A673 (cell line): Measurements from ENCODE around the gene DYNC1LI1. TPM values are rescaled to one million over a fixed set of nuclear protein-coding genes. Genes with fewer than 3 reads are reported as not detected.

Experiments
- BruUV-seq: library from RNA; stranded (reverse); fragments of 400-500 nt; replicated peaks from 2 replicates; lab custom pipeline; 2021; lab: Mats Ljungman, UMichigan
- CTCF ChIA-PET: fragments of 300-600 bp; sonication (Branson Sonifier 250); formaldehyde crosslinking; loops from one replicate; lab custom pipeline; 2022; ENCODE audit warnings: antibody characterized with exemption; lab: Charles Lee
- POLR2A ChIA-PET: fragments of 300-600 bp; sonication (Branson Sonifier 250); formaldehyde crosslinking; loops from one replicate; lab custom pipeline; 2022; ENCODE audit warnings: antibody characterized with exemption; ENCODE audit not compliant: low non-redundant PET; lab: Charles Lee
- DNase-seq: peaks from one replicate; pipeline ENCODE4 v3.0.0-alpha.2; 2015; ENCODE audit warnings: low spot score
- H3K27ac ChIP-seq: fragments of 200-600 bp; sonication (generic); 2 replicates; pipeline ENCODE4 v1.5.1; 2016; ENCODE audit warnings: mixed run types, low read depth, mild to moderate bottlenecking, mixed read lengths, antibody characterized with exemption, low read length; ENCODE audit not compliant: poor library complexity, severe bottlenecking
- H3K27me3 ChIP-seq: fragments of 200-600 bp; sonication (generic); replicated peaks from 2 replicates; pipeline ENCODE4 v1.6.1; 2017; ENCODE audit warnings: mixed run types, low read depth, mild to moderate bottlenecking, mixed read lengths, antibody characterized with exemption, low read length; ENCODE audit not compliant: insufficient read depth, poor library complexity
- H3K36me3 ChIP-seq: fragments of 200-600 bp; sonication (generic); 2 replicates; pipeline ENCODE4 v1.6.1; 2016; ENCODE audit warnings: mixed run types, mild to moderate bottlenecking, mixed read lengths, antibody characterized with exemption, low read length; ENCODE audit not compliant: insufficient read depth, poor library complexity, severe bottlenecking
- H3K4me1 ChIP-seq: fragments of 200-600 bp; sonication (generic); 2 replicates; pipeline ENCODE4 v1.6.1; 2017; ENCODE audit warnings: mixed run types, mild to moderate bottlenecking, mixed read lengths, antibody characterized with exemption, low read length; ENCODE audit not compliant: insufficient read depth, poor library complexity, severe bottlenecking
- H3K4me3 ChIP-seq: fragments of 200-600 bp; sonication (generic); 2 replicates; pipeline ENCODE4 v1.5.1; 2016; ENCODE audit warnings: low read depth, mixed run types, mild to moderate bottlenecking, mixed read lengths, low read length; ENCODE audit not compliant: poor library complexity, severe bottlenecking
- H3K9me3 ChIP-seq: fragments of 200-600 bp; sonication (generic); 2 replicates; pipeline ENCODE4 v1.6.1; 2016; ENCODE audit warnings: mixed run types, low read depth, mild to moderate bottlenecking, mixed read lengths, antibody characterized with exemption, low read length; ENCODE audit not compliant: poor library complexity, severe bottlenecking
- EZH2 ChIP-seq: fragments of 200-600 bp; sonication (generic); IDR thresholded peaks from 2 replicates; pipeline ENCODE4 v1.6.1; 2017; ENCODE audit warnings: borderline replicate concordance, low read depth, mild to moderate bottlenecking, mixed read lengths, antibody characterized with exemption, low read length; ENCODE audit not compliant: poor library complexity, severe bottlenecking
- intact Hi-C: fragments of 100-400 bp; cut with micrococcal nuclease; formaldehyde crosslinking; loops from one replicate; pipeline ENCODE4 v1.10.0; 2022; ENCODE audit not compliant: unreplicated experiment
- total RNA-seq: library from RNA; stranded (reverse); gene quantifications from 2 replicates; pipeline ENCODE4 v1.2.3, GENCODE V29; 2021
- TF ChIP-seq, protein P1 (sequence below): fragments of 300-800, 200-600 bp; sonication (generic); conservative IDR thresholded peaks from 2 replicates; pipeline ENCODE4 v1.5.1; 2017; ENCODE audit warnings: low read depth, mild to moderate bottlenecking, antibody characterized with exemption, low read length, moderate library complexity, mixed read lengths

Gene DYNC1LI1
- total RNA-seq, 1 experiment from 2014 or later = 73.1 TPM

- CTCF ChIA-PET = no interaction called here
Measured at GRCh38 chr3:32544894-32545293, 25.8 kb downstream of the DYNC1LI1 start.

GRCh38 chr3:32542807-32543206 is 27.9 kb downstream of the DYNC1LI1 start:
- H3K36me3 ChIP-seq = peaks cover 8% of the 10 kb centered on the region
- no peaks in the 10 kb centered on the region for H3K4me1 ChIP-seq
- POLR2A ChIA-PET = no interaction called here
- CTCF ChIA-PET = no interaction called here
- H3K27ac ChIP-seq = no peak overlapping the region
- TF ChIP-seq EZH2 = no peak
- TF ChIP-seq, protein P1, sequence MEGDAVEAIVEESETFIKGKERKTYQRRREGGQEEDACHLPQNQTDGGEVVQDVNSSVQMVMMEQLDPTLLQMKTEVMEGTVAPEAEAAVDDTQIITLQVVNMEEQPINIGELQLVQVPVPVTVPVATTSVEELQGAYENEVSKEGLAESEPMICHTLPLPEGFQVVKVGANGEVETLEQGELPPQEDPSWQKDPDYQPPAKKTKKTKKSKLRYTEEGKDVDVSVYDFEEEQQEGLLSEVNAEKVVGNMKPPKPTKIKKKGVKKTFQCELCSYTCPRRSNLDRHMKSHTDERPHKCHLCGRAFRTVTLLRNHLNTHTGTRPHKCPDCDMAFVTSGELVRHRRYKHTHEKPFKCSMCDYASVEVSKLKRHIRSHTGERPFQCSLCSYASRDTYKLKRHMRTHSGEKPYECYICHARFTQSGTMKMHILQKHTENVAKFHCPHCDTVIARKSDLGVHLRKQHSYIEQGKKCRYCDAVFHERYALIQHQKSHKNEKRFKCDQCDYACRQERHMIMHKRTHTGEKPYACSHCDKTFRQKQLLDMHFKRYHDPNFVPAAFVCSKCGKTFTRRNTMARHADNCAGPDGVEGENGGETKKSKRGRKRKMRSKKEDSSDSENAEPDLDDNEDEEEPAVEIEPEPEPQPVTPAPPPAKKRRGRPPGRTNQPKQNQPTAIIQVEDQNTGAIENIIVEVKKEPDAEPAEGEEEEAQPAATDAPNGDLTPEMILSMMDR = no peak
- no peak overlapping the region for H3K4me3 ChIP-seq
- H3K27me3 ChIP-seq = no peaks in the 10 kb centered on the region
- no TSS peak for BruUV-seq
- no peaks in the 10 kb centered on the region for H3K9me3 ChIP-seq
- intact Hi-C loops = no loop called here
- no peak for DNase-seq

More at GRCh38 chr3:32544894-32545293, 25.8 kb downstream of the DYNC1LI1 start:
- no peak for DNase-seq
- H3K27me3 ChIP-seq = no peaks in the 10 kb centered on the region
- H3K4me3 ChIP-seq = no peak overlapping the region
- POLR2A ChIA-PET = no interaction called here
- H3K36me3 ChIP-seq = peaks cover 8% of the 10 kb centered on the region
- no peak overlapping the region for H3K27ac ChIP-seq
- no peak for TF ChIP-seq EZH2
- TF ChIP-seq, protein P1 = no peak
- no peaks in the 10 kb centered on the region for H3K4me1 ChIP-seq
- no peaks in the 10 kb centered on the region for H3K9me3 ChIP-seq
- intact Hi-C loops = no loop called here
- no TSS peak for BruUV-seq

GRCh38 chr3:32540899-32541298 is 29.8 kb downstream of the DYNC1LI1 start:
- no peaks in the 10 kb centered on the region for H3K9me3 ChIP-seq
- ChIA-PET CTCF (no interaction called here), POLR2A (no interaction called here)
- H3K27ac ChIP-seq = no peak overlapping the region
- no peaks in the 10 kb centered on the region for H3K4me1 ChIP-seq
- DNase-seq = no peak
- no peak overlapping the region for H3K4me3 ChIP-seq
- intact Hi-C loops = no loop called here
- TF ChIP-seq, protein P1 = no peak
- TF ChIP-seq EZH2 = no peak
- peaks cover 8% of the 10 kb centered on the region for H3K36me3 ChIP-seq
- no peaks in the 10 kb centered on the region for H3K27me3 ChIP-seq
- no TSS peak for BruUV-seq
